Right lobe of liver (tissue), 6 donors: Measurements from ENCODE around the gene ZNF660. TPM values are rescaled to one million over a fixed set of nuclear protein-coding genes. Genes with fewer than 3 reads are reported as not detected.

Source experiments
- ATAC-seq, 4 donors: fragments of 200-7000 bp; cut with Tn5 transposase; one replicate each; pipeline ENCODE4 v1.9.1; 2020; ENCODE audit warnings: mild to moderate bottlenecking in 4 of 4, moderate library complexity in 4 of 4
- DNase-seq, 3 donors: peaks; one replicate each; pipeline ENCODE4 v3.0.0-alpha.2; 2020
- H3K27ac ChIP-seq, 3 donors: fragments of 200-600 bp; one replicate each; pipeline ENCODE4 v1.8.0; 2022
- H3K27me3 ChIP-seq, 2 donors: fragments of 200-600 bp; one replicate each; pipeline ENCODE4 v1.8.0; 2022
- H3K36me3 ChIP-seq, 4 donors: fragments of 200-600 bp; sonication (generic) in 1 of 4; one replicate each; pipeline versions ENCODE4 v1.5.1 to v1.8.0; 2017 to 2022; ENCODE audit warnings: control low read depth in 1 of 4
- H3K4me1 ChIP-seq, 4 donors: fragments of 200-600 bp; sonication (generic) in 1 of 4; one replicate each; pipeline versions ENCODE4 v1.5.1 to v1.8.0; 2017 to 2022; ENCODE audit warnings: control low read depth in 1 of 4
- H3K4me3 ChIP-seq, 3 donors: fragments of 200-600 bp; one replicate each; pipeline ENCODE4 v1.8.0; 2022
- H3K9me3 ChIP-seq, 4 donors: fragments of 200-600 bp; sonication (generic) in 1 of 4; one replicate each; pipeline versions ENCODE4 v1.5.1 to v1.8.0; 2017 to 2022; ENCODE audit warnings: control low read depth in 1 of 4
- POLR2A ChIP-seq: fragments of 450-650 bp; IDR thresholded peaks from one replicate; pipeline ENCODE4 v1.6.1; 2017; ENCODE audit warnings: antibody characterized with exemption, mild to moderate bottlenecking
- WGBS: methylation state at CpG from one replicate; pipeline ENCODE4 v1.1.6; 2018; ENCODE audit warnings: low coverage, low lambda C conversion rate; ENCODE audit not compliant: insufficient coverage; ENCODE audit errors: missing lambda C conversion rate; 5-methylcytosine and 5-hydroxymethylcytosine counted together
- intact Hi-C, 2 donors: fragments of 100-400 bp; cut with DNase I; formaldehyde crosslinking; loops; one replicate each; pipeline versions ENCODE4 v1.11.2 to v1.14.1; 2022
- total RNA-seq, 6 experiments: library from RNA; depleted of rRNA in 2 of 6; stranded (reverse); fragments of >200 nt in 2 of 6; fragmentation: NEBNext Ultra II Directional in 3 of 6; extraction: Animal tissue kit (Norgen Biotek cat#: 25700) in 3 of 6; gene quantifications; one replicate each; pipeline versions ENCODE4 v1.1.0 to v1.2.4, GENCODE V29; 2016 to 2023
- TF ChIP-seq, protein P1 (sequence below), 4 donors: fragments of 200-600 bp in 3 of 4; fragments of 450-650 bp in 1 of 4; IDR thresholded peaks; one replicate each; pipeline versions ENCODE4 v1.5.1 to v1.8.0; 2016 to 2022; ENCODE audit warnings: antibody characterized with exemption in 4 of 4, mild to moderate bottlenecking in 2 of 4
- donor health status: DM: no; HTN: yes; CAD: no.
- donor health status: DM: no; HTN: no; CAD: no.
- donor health status: DM: no; HTN: no; CAD: no.
- donor health status: DM: no; HTN: yes; CAD: no.
- donor health status: DM: no; HTN: yes; CAD: no.

ZNF660 gene
- total RNA-seq, 6 experiments from 2014 or later, result 0.06 to 0.82 (median 0.62) TPM

DNA sequence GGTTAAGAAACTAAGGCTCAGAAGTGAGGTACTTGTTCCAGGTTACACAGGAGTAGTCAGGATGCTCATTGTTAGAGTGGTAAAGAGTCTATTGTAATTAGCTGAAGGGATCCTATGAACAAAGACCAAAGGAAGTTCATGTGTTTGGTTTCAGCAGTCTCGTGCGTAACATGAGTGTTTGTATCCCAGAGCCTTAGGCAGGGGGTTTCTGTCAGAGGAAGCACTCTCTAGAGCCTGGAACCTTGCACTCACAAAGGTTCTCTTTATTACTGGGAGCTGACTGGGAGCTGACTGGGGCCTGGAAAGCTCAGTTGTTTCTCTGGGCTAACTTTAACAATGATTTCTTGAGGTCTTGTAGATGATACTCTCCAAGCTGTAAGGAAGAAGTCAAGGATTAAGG is 44.0 kb downstream of the ZNF660 start:
- Histone ChIP-seq H3K4me1 (peaks cover 0 to 8% (median 4%) of the 10 kb centered on the region in 4 donors), H3K27me3 (no peaks in the 10 kb centered on the region), H3K4me3 (no peak overlapping the region), H3K9me3 (no peaks in the 10 kb centered on the region), H3K36me3 (peaks cover 0 to 28% (median 4%) of the 10 kb centered on the region in 4 donors), H3K27ac (no peak overlapping the region)
- WGBS, result 100% methylated on average over 2 of the region's 2 CpGs
- no peak for DNase-seq
- no peak for ATAC-seq
- TF ChIP-seq, protein P1, sequence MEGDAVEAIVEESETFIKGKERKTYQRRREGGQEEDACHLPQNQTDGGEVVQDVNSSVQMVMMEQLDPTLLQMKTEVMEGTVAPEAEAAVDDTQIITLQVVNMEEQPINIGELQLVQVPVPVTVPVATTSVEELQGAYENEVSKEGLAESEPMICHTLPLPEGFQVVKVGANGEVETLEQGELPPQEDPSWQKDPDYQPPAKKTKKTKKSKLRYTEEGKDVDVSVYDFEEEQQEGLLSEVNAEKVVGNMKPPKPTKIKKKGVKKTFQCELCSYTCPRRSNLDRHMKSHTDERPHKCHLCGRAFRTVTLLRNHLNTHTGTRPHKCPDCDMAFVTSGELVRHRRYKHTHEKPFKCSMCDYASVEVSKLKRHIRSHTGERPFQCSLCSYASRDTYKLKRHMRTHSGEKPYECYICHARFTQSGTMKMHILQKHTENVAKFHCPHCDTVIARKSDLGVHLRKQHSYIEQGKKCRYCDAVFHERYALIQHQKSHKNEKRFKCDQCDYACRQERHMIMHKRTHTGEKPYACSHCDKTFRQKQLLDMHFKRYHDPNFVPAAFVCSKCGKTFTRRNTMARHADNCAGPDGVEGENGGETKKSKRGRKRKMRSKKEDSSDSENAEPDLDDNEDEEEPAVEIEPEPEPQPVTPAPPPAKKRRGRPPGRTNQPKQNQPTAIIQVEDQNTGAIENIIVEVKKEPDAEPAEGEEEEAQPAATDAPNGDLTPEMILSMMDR (IDR thresholded peaks at IDR 0.05), result no peak
- TF ChIP-seq POLR2A, result no peak
- intact Hi-C loops, result no loop called here

- Histone ChIP-seq H3K27me3 (no peaks in the 10 kb centered on the region), H3K36me3 (peaks cover 0 to 40% (median 10%) of the 10 kb centered on the region in 4 donors), H3K9me3 (no peaks in the 10 kb centered on the region), H3K4me3 (no peak overlapping the region), H3K27ac (no peak overlapping the region), H3K4me1 (no peaks in the 10 kb centered on the region)
- no peak for DNase-seq
- ATAC-seq, result no peak
- TF ChIP-seq, protein P1 (IDR thresholded peaks at IDR 0.05), result no peak
- TF ChIP-seq POLR2A, result no peak
- 93% methylated on average over 2 of the region's 3 CpGs for whole genome bisulfite sequencing
- intact Hi-C loops, result no loop called here
Observed at GRCh38 chr3:44632193-44632592, 47.4 kb downstream of the ZNF660 start.

DNA sequence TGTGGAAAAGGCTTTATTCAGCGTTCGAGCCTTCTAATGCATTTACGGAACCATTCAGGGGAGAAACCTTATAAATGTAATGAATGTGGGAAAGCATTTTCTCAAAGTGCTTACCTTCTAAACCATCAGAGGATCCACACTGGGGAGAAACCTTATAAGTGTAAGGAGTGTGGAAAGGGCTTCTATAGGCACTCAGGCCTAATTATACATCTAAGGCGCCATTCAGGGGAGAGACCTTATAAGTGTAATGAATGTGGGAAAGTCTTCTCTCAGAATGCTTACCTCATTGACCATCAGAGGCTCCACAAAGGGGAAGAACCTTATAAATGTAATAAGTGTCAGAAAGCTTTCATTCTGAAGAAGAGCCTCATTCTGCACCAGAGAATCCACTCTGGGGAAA is 57.6 kb downstream of the ZNF660 start:
- no peak for TF ChIP-seq POLR2A
- TF ChIP-seq, protein P1 (IDR thresholded peaks at IDR 0.05), result no peak
- ATAC-seq (no peak), DNase-seq (no peak)
- no peak overlapping the region for H3K4me3 ChIP-seq
- 91% methylated on average over 4 of the region's 4 CpGs for WGBS
- no peaks in the 10 kb centered on the region for H3K4me1 ChIP-seq
- H3K36me3 ChIP-seq, result peaks cover 0 to 44% (median 23%) of the 10 kb centered on the region in 4 donors
- no peak overlapping the region for H3K27ac ChIP-seq
- H3K27me3 ChIP-seq, result no peaks in the 10 kb centered on the region
- intact Hi-C loops, result no loop called here
- H3K9me3 ChIP-seq, result peaks cover 0 to 34% (median 20%) of the 10 kb centered on the region in 4 donors

DNA sequence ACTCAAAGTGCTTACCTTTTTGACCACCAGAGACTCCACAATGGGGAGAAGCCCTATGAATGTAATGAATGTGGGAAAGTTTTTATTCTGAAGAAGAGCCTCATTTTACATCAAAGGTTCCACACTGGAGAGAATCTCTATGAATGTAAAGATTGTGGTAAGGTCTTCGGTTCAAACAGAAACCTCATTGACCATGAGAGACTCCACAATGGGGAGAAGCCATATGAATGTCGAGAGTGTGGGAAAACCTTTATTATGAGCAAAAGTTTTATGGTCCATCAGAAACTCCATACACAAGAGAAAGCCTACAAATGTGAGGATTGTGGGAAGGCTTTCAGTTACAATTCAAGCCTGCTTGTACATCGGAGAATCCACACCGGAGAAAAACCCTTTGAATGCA is 58.3 kb downstream of the ZNF660 start:
- no peaks in the 10 kb centered on the region for H3K4me1 ChIP-seq
- intact Hi-C loops, result no loop called here
- 96% methylated on average over 4 of the region's 4 CpGs for WGBS
- peaks cover 0 to 42% (median 20%) of the 10 kb centered on the region in 4 donors for H3K36me3 ChIP-seq
- no peak overlapping the region for H3K27ac ChIP-seq
- H3K9me3 ChIP-seq, result peaks cover 0 to 30% (median 19%) of the 10 kb centered on the region in 4 donors
- DNase-seq (no peak), ATAC-seq (no peak)
- TF ChIP-seq POLR2A, result no peak
- TF ChIP-seq, protein P1 (IDR thresholded peaks at IDR 0.05), result no peak
- no peaks in the 10 kb centered on the region for H3K27me3 ChIP-seq
- no peak overlapping the region for H3K4me3 ChIP-seq

- Histone ChIP-seq H3K27me3 (no peaks in the 10 kb centered on the region), H3K4me3 (no peak overlapping the region), H3K36me3 (peaks cover 0 to 23% (median 5%) of the 10 kb centered on the region in 4 donors), H3K9me3 (peaks cover 0 to 10% (median 8%) of the 10 kb centered on the region in 4 donors), H3K4me1 (peaks cover 0 to 5% (median 0%) of the 10 kb centered on the region in 4 donors), H3K27ac (no peak overlapping the region)
- TF ChIP-seq, protein P1 (IDR thresholded peaks at IDR 0.05), result no peak
- no peak for TF ChIP-seq POLR2A
- ATAC-seq (no peak), DNase-seq (no peak)
- 84% methylated on average over 1 of the region's 1 CpG for WGBS
- intact Hi-C loops, result no loop called here
Observed at GRCh38 chr3:44647771-44648170, 63.0 kb downstream of the ZNF660 start.
